Fibroblast of villous mesenchyme (primary cell): ENCODE data around the gene PCDHGA5. TPM values are rescaled to one million over a fixed set of nuclear protein-coding genes. Genes with fewer than 3 reads are reported as not detected.
A peak's percentile ranks its signal among the peaks of the same experiment; 100 is the strongest.
"Not testable (repeated sequence)": the region's sequence is repeated elsewhere in the genome, so short reads cannot be mapped to it uniquely, and the experiment has no call there.

Experiments
- DNase-seq: peaks from one replicate; pipeline ENCODE4 v3.0.0-alpha.2; 2010; ENCODE audit warnings: low read depth
- H3K4me3 ChIP-seq: 2 replicates; pipeline ENCODE4 v1.5.1; 2011; ENCODE audit warnings: low read depth, mild to moderate bottlenecking, low read length
- CTCF ChIP-seq: IDR thresholded peaks from 2 replicates; pipeline ENCODE4 v1.5.1; 2012; ENCODE audit warnings: low read depth, mild to moderate bottlenecking, low read length; ENCODE audit not compliant: insufficient read depth
- total RNA-seq: library from RNA; depleted of rRNA; stranded (reverse); fragments of >200 nt; gene quantifications from 2 replicates; pipeline ENCODE4 v1.2.3, GENCODE V29; 2012

Gene PCDHGA5
- total RNA-seq, 1 donor = 1.3 TPM

GRCh38 chr5:141392429-141393198 is 28.7 kb downstream of the PCDHGA5 start, which contains the start of gene PCDHGA8:
Gene PCDHGA8, plus strand, starts transcription at chr5:141392633. Its CDS starts 181 bp downstream, at chr5:141392814.
- peak; percentile 18 for TF ChIP-seq CTCF
- no peak within 1 kb of the TSS for H3K4me3 ChIP-seq
- DNase-seq = peak; percentile 9

- DNase-seq = no peak
- TF ChIP-seq CTCF = no peak
- H3K4me3 ChIP-seq = no peak overlapping the region
Observed at GRCh38 chr5:141393267-141393666, 29.3 kb downstream of the PCDHGA5 start.

GRCh38 chr5:141394401-141395187 is 30.6 kb downstream of the PCDHGA5 start:
- H3K4me3 ChIP-seq, DNase-seq: not testable (repeated sequence)

- peak; percentile 57 for DNase-seq
- peak; percentile 68 for TF ChIP-seq CTCF
- H3K4me3 ChIP-seq = peak within 1 kb of the TSS; percentile 54
Observed at GRCh38 chr5:141397756-141398551, 34.0 kb downstream of the PCDHGA5 start, which contains the start of gene PCDHGB5. Gene PCDHGB5, plus strand, starts transcription at chr5:141397947. Its CDS starts 181 bp downstream, at chr5:141398128.

GRCh38 chr5:141398608-141399007 is 34.6 kb downstream of the PCDHGA5 start:
- no peak for DNase-seq
- TF ChIP-seq CTCF = no peak
- H3K4me3 ChIP-seq = peak overlapping the region; percentile 3

GRCh38 chr5:141399555-141400258 is 35.7 kb downstream of the PCDHGA5 start:
- no peak overlapping the region for H3K4me3 ChIP-seq
- no peak for DNase-seq
- TF ChIP-seq CTCF = no peak
